ENCODE results near the gene LRMDA. TPM values are rescaled to one million over a fixed set of nuclear protein-coding genes. Genes with fewer than 3 reads are reported as not detected.

LRMDA gene
- total RNA-seq, 2 donors from 2014 or later, result 14.4 to 18.0 TPM

DNA sequence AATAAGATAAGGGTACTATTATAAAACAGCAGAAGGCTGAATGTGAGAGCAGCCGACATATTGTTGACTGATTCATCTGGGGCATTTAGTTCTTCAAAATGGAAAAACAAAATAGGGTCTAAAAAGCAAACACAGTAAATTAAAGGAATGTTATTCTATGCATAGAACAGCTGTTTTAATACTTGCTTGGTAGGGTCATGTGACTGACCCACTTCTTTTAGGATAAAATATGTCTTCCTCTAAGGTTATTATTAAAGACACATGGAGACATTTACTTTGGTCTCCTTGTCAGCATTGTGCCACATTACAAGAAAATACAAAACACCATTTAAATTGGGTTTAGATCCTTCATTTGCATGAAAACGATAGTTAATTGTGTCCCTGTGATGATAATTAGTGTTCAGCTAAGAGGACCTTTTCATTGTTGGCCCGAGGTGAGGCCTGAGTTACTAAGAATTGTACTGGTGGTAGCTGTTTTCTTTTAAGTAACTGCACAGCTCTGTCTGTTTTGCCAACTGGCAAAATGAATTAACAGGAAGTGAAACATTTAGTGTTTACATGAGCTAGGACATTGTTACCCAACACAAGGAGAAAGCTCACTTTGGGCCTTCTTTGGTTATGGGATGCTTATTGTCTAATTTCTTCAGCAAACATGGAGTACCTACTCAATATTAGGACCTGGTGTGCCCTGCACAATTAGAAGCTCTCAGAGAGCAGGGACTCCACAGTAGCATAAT lies 764.4 kb downstream of the LRMDA start:
- DNase-seq (ENCODE audit: low spot score), result no peak
- intact Hi-C loops (cut with DNase I), result loop anchor here in 1 of 2 donors (1.0 kb wide), 1 partner anchor 17 kb away; no protein-coding TSS in a partner anchor

DNA sequence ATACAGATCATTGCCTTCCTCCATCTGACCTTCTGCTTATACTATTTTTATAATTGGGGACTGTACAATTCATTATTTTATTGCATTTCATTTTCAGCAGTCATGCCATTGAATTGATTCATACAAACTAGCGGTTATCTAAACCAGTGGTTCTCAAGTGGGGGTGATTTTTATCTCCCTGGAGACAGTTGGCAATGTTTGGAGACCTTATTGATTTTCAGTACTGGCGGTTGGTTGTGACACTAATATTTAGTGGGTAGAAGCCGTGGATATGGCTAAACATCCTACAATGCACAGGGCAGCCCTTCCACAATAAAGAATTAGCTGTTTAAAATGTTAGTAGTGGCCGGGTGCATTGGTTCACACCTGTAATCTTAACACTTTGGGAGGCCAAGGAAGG lies 765.9 kb downstream of the LRMDA start:
- no peak for DNase-seq (ENCODE audit: low spot score)
- intact Hi-C loops (cut with DNase I), result no loop called here

DNA sequence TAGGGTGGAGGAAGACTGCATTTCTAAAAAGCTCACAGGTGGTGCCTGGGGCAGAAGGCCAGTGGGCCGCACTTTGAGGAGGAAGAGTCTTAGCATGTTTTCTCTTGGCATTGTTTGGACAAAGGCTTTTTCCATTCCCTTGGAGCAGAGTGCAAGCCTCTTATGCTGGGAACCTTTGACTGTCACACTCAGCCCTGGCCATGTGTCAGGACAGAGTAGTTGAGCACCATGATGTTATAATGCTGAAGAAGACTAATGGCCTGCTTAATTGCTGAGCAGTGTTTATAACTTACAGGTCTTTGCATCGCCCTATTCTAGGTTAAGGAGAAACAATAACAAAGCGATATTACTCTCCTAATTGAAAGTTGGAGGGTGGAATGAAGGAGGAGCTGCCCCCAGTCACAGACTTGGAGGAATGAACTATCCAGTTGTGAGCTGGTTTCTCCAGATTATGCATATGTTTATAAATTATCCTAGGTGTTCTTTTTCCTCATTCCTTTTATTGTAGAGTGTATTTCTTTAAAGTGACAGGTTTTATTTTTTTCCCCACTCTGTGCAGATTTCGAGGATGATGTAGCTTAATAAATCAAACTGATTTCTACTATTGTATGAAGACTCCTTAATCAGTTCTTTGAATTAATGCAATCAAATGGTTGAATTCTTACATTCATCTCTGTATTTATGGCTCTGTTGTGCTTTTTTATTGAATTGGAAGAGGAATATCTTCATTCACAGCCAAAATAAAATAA lies 767.0 kb downstream of the LRMDA start:
- DNase-seq (ENCODE audit: low spot score), result no peak
- intact Hi-C loops (cut with DNase I), result no loop called here

DNA sequence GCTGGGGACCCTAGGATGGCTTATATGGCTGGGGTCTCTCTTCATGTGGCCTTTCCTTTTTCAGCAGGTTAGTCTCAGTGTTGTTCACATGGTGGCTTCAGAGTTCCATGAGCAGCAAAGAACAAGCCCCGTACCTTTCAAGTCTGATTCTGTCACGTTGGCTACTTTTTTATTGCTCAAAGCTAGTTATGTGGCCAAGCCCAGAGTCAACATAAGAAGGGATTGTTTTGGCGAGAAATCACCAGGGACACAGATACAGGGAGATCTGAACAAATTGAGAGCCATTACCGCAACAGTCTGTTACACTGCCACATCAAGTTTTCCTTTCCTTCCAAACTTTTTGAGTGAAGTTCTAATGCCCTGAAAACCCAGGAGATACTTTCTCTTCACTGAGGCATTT lies 770.5 kb downstream of the LRMDA start:
- intact Hi-C loops (cut with DNase I), result no loop called here
- no peak for DNase-seq (ENCODE audit: low spot score)

DNA sequence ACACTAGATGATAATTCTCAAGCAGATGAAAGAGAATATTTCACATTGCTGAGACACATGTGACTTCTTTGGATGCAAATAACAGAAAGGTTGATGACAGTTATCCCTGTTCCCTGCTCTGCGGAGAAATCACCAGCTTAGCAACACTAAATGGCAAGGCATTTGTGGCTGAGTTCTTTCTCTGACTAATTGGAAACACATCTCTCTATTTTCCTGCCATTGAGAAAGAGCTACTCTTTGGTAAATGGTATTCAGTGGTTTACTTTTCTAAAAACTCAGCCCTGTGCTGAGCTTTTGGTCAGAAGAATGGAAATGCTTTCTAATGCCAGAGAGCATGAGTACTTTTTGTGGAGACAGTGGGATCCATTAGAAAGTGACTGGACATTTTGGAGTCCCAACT lies 771.4 kb downstream of the LRMDA start:
- DNase-seq (ENCODE audit: low spot score), result no peak
- intact Hi-C loops (cut with DNase I), result no loop called here

DNA sequence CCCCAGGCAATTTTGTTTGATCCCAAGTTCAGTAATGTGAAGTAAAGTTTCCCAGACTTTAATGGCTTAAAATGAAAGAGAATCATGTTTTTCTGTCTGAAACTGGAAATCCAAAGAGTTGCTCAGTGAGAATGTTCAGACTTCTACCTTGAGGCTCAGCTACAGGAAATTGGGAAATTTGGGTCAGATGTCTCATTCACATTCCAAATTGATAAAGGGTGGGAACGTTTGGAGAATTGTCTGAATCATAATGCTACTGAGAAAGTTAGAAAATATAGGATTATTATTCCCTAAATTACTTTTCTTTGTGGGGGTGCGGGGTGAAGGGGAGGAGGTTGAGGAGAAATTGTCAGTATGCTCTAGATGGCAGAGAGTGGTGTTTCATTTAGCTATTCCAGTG lies 773.9 kb downstream of the LRMDA start:
- no peak for DNase-seq (ENCODE audit: low spot score)
- intact Hi-C loops (cut with DNase I), result no loop called here

DNA sequence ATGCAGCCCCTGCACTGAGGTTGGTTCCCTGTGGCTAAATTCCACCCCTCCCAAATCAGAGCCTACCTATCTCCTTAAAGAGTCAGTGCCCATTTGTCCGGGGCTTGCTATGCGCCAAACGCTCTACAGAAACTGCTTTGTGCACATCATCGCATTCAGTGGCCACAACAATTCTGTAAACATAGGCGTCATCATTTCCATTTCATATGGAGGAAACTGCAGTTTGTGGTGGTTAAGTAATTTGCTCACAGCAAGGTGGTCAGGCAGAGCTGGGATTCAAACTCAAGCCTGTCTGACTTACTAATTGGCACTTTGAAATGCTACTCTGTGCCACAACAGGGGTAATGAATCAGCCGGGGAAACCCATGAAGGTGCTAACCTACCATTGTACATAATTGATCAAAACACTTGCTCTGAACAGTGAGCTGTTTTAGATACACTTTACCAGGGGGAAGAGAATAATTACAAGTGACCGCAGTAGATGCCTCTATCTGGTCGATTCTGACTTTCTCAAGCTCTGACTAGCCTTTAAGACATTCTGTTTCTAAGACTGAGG lies 775.5 kb downstream of the LRMDA start:
- intact Hi-C loops (cut with DNase I), result no loop called here
- no peak for DNase-seq (ENCODE audit: low spot score)

DNA sequence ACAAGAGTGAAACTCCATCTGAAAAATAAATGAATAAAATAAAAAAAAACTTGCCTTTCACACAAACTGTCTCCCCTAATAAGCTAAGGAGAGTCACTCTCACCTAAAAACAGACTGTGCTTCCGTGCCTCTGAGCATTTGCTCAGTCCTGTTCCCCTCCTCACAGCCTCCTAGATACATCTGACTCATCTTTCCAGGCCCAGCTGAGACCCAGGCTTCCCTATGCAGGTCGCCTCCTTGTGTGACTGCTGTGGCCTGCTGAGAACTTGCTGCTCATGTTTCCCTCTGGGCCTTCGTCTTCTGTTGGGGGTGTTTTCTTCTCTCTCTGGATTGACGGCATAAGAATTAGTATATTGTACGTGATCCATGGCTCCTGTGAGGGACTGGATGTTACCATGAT lies 777.7 kb downstream of the LRMDA start:
- intact Hi-C loops (cut with DNase I), result no loop called here

DNA sequence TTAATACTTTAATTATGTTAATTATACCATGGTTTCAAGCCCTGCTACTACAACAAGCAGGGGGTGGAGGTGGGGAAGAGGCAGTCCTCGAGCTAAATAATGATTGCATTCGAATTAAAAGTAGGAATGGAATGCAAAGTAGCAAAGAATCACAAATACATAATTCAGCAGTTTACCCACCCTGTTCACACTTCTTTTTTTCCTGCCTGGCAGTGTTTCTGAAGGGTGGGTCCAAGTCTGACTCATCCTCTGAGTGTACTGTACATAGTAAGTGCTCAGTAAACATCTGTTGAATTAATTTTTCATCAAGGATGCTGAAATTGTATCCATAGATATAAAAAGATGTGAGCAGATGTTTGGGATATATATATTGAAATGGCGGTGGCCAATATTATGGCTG lies 778.8 kb downstream of the LRMDA start:
- DNase-seq (ENCODE audit: low spot score), result no peak
- intact Hi-C loops (cut with DNase I), result no loop called here

More for the DNA sequence above, 777.7 kb downstream of the LRMDA start:
- no peak for DNase-seq (ENCODE audit: low spot score)

DNA sequence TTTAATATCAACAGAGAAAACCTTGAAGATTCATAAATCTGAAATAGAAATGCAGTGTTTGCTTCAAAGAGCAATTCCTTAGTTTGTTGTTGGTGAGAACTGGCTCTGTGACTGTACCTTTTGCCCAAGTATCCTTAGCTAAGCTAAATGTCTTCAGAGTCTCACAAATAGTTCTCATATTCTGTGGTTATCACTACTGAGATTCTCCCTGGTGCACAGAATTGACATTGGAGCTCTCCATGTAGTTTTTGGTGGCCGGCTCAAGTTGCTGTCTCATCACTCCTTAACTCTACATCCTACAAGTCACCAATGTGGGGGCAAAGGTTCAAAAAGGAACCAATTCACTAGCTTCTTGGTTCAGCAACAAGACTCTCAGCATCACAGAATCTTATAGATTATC lies 780.3 kb downstream of the LRMDA start:
- intact Hi-C loops (cut with DNase I), result no loop called here
- DNase-seq (ENCODE audit: low spot score), result no peak

DNA sequence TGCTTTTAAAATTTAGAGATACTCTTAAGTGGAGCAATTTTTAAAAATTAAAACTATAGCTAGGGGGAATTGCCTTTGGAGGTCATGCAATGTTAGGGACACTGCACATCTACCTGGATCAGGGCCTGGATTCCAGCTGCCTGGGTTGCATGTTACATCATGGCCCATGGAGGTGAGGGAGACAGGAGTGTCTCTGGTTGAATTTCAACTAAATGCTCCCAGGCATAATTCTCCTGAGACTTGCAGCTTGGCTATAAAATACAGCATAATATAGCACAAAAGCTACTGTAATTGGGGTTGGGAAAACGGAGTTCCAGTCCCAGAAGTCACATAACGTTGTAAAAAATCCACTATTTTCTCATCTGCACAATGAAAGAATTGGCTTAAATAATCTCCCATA lies 782.5 kb downstream of the LRMDA start:
- DNase-seq (ENCODE audit: low spot score), result no peak
- intact Hi-C loops (cut with DNase I), result no loop called here

DNA sequence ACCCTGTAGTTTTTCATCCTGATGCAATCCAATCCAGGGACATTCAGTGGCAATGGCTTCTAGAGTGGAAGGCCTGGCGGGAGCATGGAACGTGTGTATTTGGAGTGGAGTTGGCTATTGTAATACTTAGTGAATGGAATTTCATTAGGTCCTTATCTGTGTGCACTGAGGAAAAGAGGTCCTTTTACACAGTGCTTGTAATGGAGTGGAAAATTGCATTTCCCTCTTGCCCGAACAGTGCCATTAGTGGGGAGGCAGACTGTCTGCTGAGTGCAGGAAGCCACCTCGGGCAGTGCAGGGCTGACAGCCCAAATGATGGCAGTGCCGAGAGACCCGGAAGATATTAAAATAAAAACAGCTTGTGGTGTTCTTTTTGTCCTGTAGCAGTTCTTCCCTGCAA lies 786.6 kb downstream of the LRMDA start:
- intact Hi-C loops (cut with DNase I), result no loop called here

DNA sequence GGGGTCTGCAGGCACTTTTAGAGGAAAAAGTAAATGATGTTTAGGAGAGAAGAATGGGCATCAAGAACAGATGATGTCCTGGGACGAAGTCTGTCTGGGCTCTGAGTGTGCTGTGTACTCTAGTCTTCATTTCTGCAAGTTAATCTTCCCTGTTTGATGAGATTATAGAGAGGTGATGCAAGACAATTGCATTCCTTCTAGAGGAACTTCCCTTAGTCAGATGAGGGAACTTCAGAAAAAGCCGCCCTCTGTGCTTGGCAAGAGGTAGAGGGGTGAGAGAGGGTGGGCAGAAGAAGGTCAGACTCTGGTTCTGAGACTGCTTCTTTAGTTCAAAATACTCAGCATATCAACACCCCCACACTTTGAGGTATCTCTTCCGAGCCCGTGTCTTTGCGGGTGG lies 797.9 kb downstream of the LRMDA start:
- DNase-seq (ENCODE audit: low spot score), result no peak
- intact Hi-C loops (cut with DNase I), result no loop called here

More for the DNA sequence above, 786.6 kb downstream of the LRMDA start:
- DNase-seq (ENCODE audit: low spot score), result no peak

DNA sequence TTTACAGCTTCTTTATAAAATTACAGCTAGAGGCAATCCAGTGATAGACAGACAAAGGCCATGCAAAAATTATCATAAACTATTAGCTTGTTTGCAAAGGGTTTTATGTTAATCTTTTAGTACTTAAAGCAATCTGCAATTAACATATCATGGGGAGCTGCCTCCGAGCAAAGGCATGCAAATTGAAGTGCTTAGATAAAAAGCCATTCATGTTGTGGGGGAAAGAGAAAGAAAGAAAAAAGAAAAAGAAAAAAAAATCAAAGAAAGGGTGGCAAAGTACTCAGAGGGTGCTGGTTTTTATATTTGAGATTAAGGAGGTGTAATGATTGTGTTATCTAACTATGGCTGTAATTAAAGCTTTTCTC lies 799.5 kb downstream of the LRMDA start:
- no peak for DNase-seq (ENCODE audit: low spot score)
- intact Hi-C loops (cut with DNase I), result no loop called here

DNA sequence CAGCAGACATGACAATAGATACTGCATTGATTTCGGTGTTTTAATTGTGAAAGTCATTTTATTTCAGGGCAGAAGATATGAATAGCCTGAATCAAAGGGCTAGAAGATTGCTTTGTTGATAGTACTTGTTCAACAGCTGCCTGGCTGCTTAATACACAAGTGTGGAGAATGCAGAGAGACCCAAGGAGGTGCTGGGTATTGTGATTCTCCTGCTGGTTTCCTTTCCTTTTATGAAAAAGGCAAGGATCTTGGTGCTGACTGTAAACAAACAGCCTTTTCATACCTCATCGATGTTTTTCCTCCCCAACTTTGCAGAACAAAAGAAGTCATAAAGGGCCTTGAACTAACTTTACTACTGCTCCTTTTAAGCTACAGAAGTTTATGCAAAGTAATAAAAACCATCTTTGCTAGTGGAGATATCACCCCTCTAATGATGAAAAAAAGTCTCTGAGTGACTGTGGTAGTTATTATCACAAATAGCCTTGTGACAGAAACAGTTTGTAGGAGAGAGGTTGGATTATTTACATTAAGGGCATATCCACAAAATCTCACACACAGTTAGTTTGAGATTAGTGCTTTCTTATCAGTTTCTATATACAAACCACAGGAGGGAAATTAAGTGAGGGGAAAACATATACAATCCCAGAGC lies 800.0 kb downstream of the LRMDA start:
- intact Hi-C loops (cut with DNase I), result no loop called here
- DNase-seq (ENCODE audit: low spot score), result no peak

DNA sequence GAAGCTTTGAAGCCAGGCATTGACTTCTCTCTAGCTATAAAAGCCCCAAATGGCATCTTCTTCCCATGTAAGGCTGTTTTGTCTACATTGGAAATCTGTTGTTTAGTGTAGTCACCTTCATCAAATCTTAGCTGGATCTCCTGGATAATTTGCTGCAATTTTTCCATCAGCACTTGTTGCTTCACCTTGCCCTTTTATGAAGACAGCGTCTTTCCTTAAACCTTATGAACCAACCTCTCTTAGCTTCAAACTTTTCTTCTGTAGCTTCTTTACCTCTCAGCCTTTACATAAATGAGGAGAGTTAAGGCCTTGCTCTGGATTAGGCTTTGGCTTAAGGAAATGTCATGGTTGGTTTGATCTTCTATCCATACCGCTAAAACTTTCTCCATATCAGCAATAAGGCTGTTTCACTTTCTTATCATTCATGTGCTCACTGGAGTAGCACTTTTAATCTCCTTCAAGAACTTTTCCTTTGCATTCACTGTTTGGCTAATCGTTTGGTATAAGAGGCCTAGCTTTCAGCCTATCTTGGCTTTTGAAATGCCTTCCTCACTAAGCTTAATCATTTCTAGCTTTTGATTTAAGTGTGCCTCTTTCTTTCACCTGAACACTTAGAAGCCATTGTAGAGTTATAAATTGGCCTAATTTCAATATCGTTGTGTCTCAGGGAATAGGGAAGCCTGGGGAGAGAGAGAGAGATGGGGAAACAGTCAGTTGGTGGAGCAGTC lies 803.2 kb downstream of the LRMDA start:
- intact Hi-C loops (cut with DNase I), result no loop called here
- DNase-seq (ENCODE audit: low spot score), result no peak

DNA sequence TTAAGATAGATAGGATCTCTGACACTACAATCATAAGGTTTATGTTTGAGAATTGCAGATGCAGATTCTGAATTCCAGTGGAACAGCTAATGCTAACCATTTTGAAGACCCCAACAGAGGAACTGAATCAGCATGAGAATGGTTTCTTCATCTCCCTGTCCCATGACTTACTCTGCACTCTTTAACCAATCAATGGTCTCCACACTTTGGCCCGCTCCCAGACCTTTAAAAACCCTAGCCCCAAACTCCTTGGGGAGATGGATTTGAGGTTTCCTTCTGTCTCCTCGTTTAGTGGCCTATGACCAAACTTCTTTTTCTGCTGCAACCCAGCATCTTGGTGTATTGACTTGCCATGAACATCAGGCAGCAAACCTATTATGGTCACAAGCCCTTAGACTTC lies 804.9 kb downstream of the LRMDA start:
- no peak for DNase-seq (ENCODE audit: low spot score)
- intact Hi-C loops (cut with DNase I), result no loop called here

DNA sequence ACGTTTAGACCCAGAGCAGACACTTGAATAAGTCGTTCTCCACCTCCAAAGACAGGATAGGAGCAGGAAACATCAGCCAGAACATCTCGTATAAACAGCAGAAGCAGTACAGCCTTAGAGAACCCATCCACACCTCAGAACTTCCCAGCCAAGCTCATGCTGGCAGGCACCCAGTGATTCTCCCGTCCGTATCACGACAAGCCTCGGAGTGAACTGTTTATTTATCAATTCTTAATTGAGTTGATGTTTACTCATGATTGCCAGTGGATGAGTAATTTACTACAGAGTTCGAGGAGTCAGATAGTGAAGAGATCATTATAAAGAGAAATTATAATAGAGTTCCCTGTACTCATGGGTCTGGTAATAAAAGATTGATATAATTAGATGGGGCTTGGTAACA lies 811.5 kb downstream of the LRMDA start:
- DNase-seq (ENCODE audit: low spot score), result no peak
- intact Hi-C loops (cut with DNase I), result no loop called here

DNA sequence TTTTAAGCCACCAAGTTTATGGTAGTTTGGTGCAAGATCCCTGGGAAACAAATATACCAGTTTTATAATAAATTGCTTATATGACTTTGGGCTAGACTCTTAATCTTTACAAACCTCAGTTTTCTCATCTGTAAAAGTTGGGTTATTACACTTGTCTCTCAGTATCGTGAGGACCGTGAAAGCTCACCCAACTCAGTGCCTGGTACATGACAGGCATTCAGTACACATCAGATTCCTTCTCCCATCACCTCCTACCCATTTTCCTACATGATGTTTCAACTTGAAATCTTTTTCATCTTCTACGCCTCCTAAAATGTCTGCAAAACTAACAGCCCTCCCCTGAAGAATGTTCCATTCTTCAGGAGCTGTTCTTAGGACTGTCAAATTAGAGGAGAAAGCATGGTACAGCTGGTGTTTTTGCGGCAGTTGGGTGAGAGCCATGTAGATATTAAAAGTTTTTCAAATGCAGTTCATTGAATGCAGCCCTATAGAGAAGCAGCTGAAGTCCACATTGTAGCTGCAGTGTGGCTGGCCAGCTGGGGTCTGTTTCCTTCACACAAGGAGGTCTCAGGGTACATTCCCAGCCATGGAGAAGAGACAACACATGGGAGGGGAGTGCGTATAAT lies 812.8 kb downstream of the LRMDA start:
- intact Hi-C loops (cut with DNase I), result no loop called here
- DNase-seq (ENCODE audit: low spot score), result no peak

Data from posterior vena cava (tissue), 2 donors.